B cell (primary cell): ENCODE results near the gene CASZ1. TPM values are rescaled to one million over a fixed set of nuclear protein-coding genes. Genes with fewer than 3 reads are reported as not detected.

Experiments
- ATAC-seq: fragments of 200-7000 bp; cut with Tn5 transposase; one replicate; pipeline ENCODE4 v1.10.0; 2021; ENCODE audit warnings: low read depth, mild to moderate bottlenecking, moderate number of reproducible peaks, moderate library complexity
- CTCF ChIA-PET: fragments of 350-600 bp; sonication (Branson Sonifier 250); formaldehyde crosslinking; loops from one replicate; lab custom pipeline; 2021; ENCODE audit warnings: antibody characterized with exemption, inconsistent platforms; lab: Charles Lee
- POLR2A ChIA-PET: fragments of 350-600 bp; sonication (Branson Sonifier 250); formaldehyde crosslinking; loops from one replicate; lab custom pipeline; 2021; ENCODE audit warnings: antibody characterized with exemption; lab: Charles Lee
- DNase-seq: peaks from one replicate; pipeline ENCODE4 v3.0.0; 2013
- H2AFZ ChIP-seq: 2 replicates; pipeline ENCODE4 v1.6.1; 2012; ENCODE audit warnings: mild to moderate bottlenecking, low read depth, low read length; ENCODE audit not compliant: insufficient read depth, poor library complexity, severe bottlenecking
- H3K27ac ChIP-seq, 2 donors: 1 replicate in 1 of 2; 2 replicates in 1 of 2; pipeline ENCODE4 v1.5.1; 2012 to 2013; ENCODE audit warnings: low read length in 2 of 2, mild to moderate bottlenecking in 2 of 2, moderate library complexity in 1 of 2
- H3K27me3 ChIP-seq, 4 experiments: fragments of 200-600 bp in 1 of 4; sonication (generic) in 1 of 4; replicated peaks in 1 of 4; 1 replicate in 2 of 4; 2 replicates in 2 of 4; pipeline versions ENCODE4 v1.6.1 to v1.7.0; 2013 to 2016; ENCODE audit warnings: low read length in 3 of 4, mild to moderate bottlenecking in 2 of 4, mixed read lengths in 1 of 4, moderate library complexity in 1 of 4; ENCODE audit not compliant: insufficient read depth in 4 of 4, control insufficient read depth in 3 of 4; ENCODE audit errors: control extremely low read depth in 1 of 4
- H3K36me3 ChIP-seq, 2 experiments: replicated peaks in 1 of 2; 1 replicate in 1 of 2; 2 replicates in 1 of 2; pipeline versions ENCODE4 v1.6.1 to v1.7.1; 2013; ENCODE audit warnings: low read length in 1 of 2; ENCODE audit not compliant: insufficient read depth in 2 of 2, control insufficient read depth in 1 of 2; ENCODE audit errors: control extremely low read depth in 1 of 2, extremely low read depth in 1 of 2
- H3K4me1 ChIP-seq, 2 donors: fragments of 200-600 bp in 1 of 2; sonication (generic) in 1 of 2; 1 replicate in 1 of 2; 2 replicates in 1 of 2; pipeline versions ENCODE4 v1.5.1 to v1.6.1; 2013 to 2017; ENCODE audit warnings: low read length in 2 of 2; ENCODE audit not compliant: control insufficient read depth in 2 of 2, insufficient read depth in 2 of 2
- H3K4me2 ChIP-seq: replicated peaks from 2 replicates; pipeline ENCODE3; 2012; ENCODE audit warnings: mild to moderate bottlenecking, low read depth, low read length; ENCODE audit not compliant: poor library complexity, severe bottlenecking
- H3K4me3 ChIP-seq, 5 experiments: fragments of 200-600 bp in 1 of 5; sonication (generic) in 1 of 5; 1 replicate in 3 of 5; 2 replicates in 2 of 5; pipeline versions ENCODE4 v1.5.1 to v1.7.0; 2011 to 2016; ENCODE audit warnings: low read length in 4 of 5, mild to moderate bottlenecking in 4 of 5, low read depth in 2 of 5, control low read depth in 1 of 5, moderate library complexity in 1 of 5; ENCODE audit not compliant: insufficient read depth in 1 of 5; ENCODE audit errors: control extremely low read depth in 1 of 5, extremely low read depth in 1 of 5
- H3K79me2 ChIP-seq: fragments of 200-600 bp; sonication (generic); one replicate; pipeline ENCODE4 v1.6.0; 2016; ENCODE audit warnings: low read length; ENCODE audit not compliant: control insufficient read depth, insufficient read depth
- H3K9ac ChIP-seq: fragments of 200-600 bp; sonication (generic); 2 replicates; pipeline ENCODE4 v1.6.1; 2017; ENCODE audit warnings: mild to moderate bottlenecking, low read length, moderate library complexity
- H3K9me3 ChIP-seq, 3 donors: one replicate each; pipeline versions ENCODE4 v1.6.1 to v1.7.1; 2013; ENCODE audit warnings: low read length in 2 of 3; ENCODE audit not compliant: control insufficient read depth in 2 of 3, insufficient read depth in 1 of 3; ENCODE audit errors: control extremely low read depth in 1 of 3
- H4K20me1 ChIP-seq: 2 replicates; pipeline ENCODE4 v1.6.0; 2012; ENCODE audit warnings: mild to moderate bottlenecking, low read length; ENCODE audit not compliant: insufficient read depth, control insufficient read depth, poor library complexity, severe bottlenecking
- H3K27ac Mint-ChIP-seq: one replicate; pipeline ENCODE4 v1.8.0; 2021; ENCODE audit warnings: mixed read lengths
- H3K27me3 Mint-ChIP-seq: one replicate; pipeline ENCODE4 v1.8.0; 2021; ENCODE audit warnings: mixed read lengths
- H3K4me1 Mint-ChIP-seq: one replicate; pipeline ENCODE4 v1.8.0; 2021; ENCODE audit warnings: mixed read lengths
- H3K4me3 Mint-ChIP-seq: one replicate; pipeline ENCODE4 v1.8.0; 2021; ENCODE audit warnings: mixed read lengths
- H3K9me3 Mint-ChIP-seq: one replicate; pipeline ENCODE4 v1.8.0; 2022; ENCODE audit warnings: mixed read lengths; ENCODE audit not compliant: insufficient read depth
- CTCF ChIP-seq: fragments of 200-600 bp; IDR thresholded peaks from one replicate; pipeline ENCODE4 v1.8.0; 2022; ENCODE audit warnings: antibody characterized with exemption, mild to moderate bottlenecking
- EZH2 ChIP-seq: IDR thresholded peaks from 2 replicates; pipeline ENCODE4 v1.6.1; 2012; ENCODE audit warnings: borderline replicate concordance, low read depth, mild to moderate bottlenecking, moderate library complexity, low read length; ENCODE audit not compliant: insufficient read depth, poor library complexity, severe bottlenecking
- WGBS: methylation state at CpG from one replicate; pipeline ENCODE4 v1.1.5; 2013; ENCODE audit warnings: missing lambda C conversion rate; ENCODE audit not compliant: insufficient coverage; 5-methylcytosine and 5-hydroxymethylcytosine counted together
- intact Hi-C: fragments of 100-400 bp; cut with micrococcal nuclease; formaldehyde crosslinking; loops from one replicate; pipeline ENCODE4 v1.10.0; 2022
- polyA plus RNA-seq: library from polyadenylated mRNA; depleted of rRNA; stranded (reverse); fragments of >200 nt; gene quantifications from 2 replicates; pipeline ENCODE4 v1.2.3, GENCODE V29; 2012
- total RNA-seq, 2 donors: library from RNA; stranded (reverse); fragments of 120-200 nt in 1 of 2; gene quantifications; 1 replicate in 1 of 2; 2 replicates in 1 of 2; pipeline versions ENCODE4 v1.2.3 to v1.2.4, GENCODE V29; 2013 to 2022

CASZ1 gene
- total and polyA plus RNA-seq, 2 donors (not counting 1 experiment from before 2014, with no cell fraction given) = 9.5 to 27.2 TPM

- no peak overlapping the region for H3K4me2 ChIP-seq
- H3K27ac ChIP-seq = no peak overlapping the region
- no peak for TF ChIP-seq CTCF
- TF ChIP-seq EZH2 = no peak
- H2AFZ ChIP-seq = no peak overlapping the region
- H3K9me3 ChIP-seq = peaks cover 0 to 3% (median 0%) of the 10 kb centered on the region in 3 donors
- no peak overlapping the region for H3K4me3 ChIP-seq
- H3K27me3 ChIP-seq = no peaks in the 10 kb centered on the region
- peaks cover 18% of the 10 kb centered on the region for H3K27me3 Mint-ChIP-seq
- no peaks in the 10 kb centered on the region for H3K4me1 ChIP-seq
- WGBS = 89% methylated on average over 7 of the region's 7 CpGs
- no peaks in the 10 kb centered on the region for H3K36me3 ChIP-seq
- H3K4me3 Mint-ChIP-seq = no peak overlapping the region
- H4K20me1 ChIP-seq = no peaks in the 10 kb centered on the region
- ChIA-PET POLR2A (no interaction called here), CTCF (no interaction called here)
- no peaks in the 10 kb centered on the region for H3K9me3 Mint-ChIP-seq
- H3K9ac ChIP-seq = no peak overlapping the region
- no peaks in the 10 kb centered on the region for H3K79me2 ChIP-seq
- intact Hi-C loops = no loop called here
- DNase-seq (no peak), ATAC-seq (no peak)
- H3K27ac Mint-ChIP-seq = no peak overlapping the region
- H3K4me1 Mint-ChIP-seq = no peaks in the 10 kb centered on the region
Measured at GRCh38 chr1:10816233-10816632, 19.8 kb upstream of the CASZ1 start.

GRCh38 chr1:10815858-10816195, 19.4 kb upstream of the CASZ1 start:
- Histone ChIP-seq H3K27me3 (no peaks in the 10 kb centered on the region), H3K4me2 (no peak overlapping the region), H3K9ac (no peak overlapping the region), H2AFZ (no peak overlapping the region), H4K20me1 (no peaks in the 10 kb centered on the region), H3K4me3 (no peak overlapping the region), H3K36me3 (no peaks in the 10 kb centered on the region), H3K79me2 (no peaks in the 10 kb centered on the region), H3K4me1 (no peaks in the 10 kb centered on the region), H3K9me3 (peaks cover 0 to 3% (median 0%) of the 10 kb centered on the region in 3 donors), H3K27ac (no peak overlapping the region)
- no peak overlapping the region for H3K27ac Mint-ChIP-seq
- ChIA-PET CTCF (no interaction called here), POLR2A (no interaction called here)
- H3K4me1 Mint-ChIP-seq = no peaks in the 10 kb centered on the region
- peaks cover 21% of the 10 kb centered on the region for H3K27me3 Mint-ChIP-seq
- intact Hi-C loops = no loop called here
- no peaks in the 10 kb centered on the region for H3K9me3 Mint-ChIP-seq
- no peak for TF ChIP-seq CTCF
- TF ChIP-seq EZH2 = no peak
- DNase-seq (no peak), ATAC-seq (no peak)
- no peak overlapping the region for H3K4me3 Mint-ChIP-seq
- 93% methylated on average over 5 of the region's 5 CpGs for WGBS
